Tibial artery (tissue), 4 donors: Measurements from ENCODE around the gene C14orf39.

Source experiments
- DNase-seq, 2 donors: peaks; one replicate each; pipeline ENCODE4 v3.0.0-alpha.2; 2019
- H3K27ac ChIP-seq, 2 donors: fragments of 200-600 bp; sonication (generic) in 1 of 2; 1 replicate in 1 of 2; 2 replicates in 1 of 2; pipeline ENCODE4 v1.5.1; 2018 to 2019; ENCODE audit warnings: mild to moderate bottlenecking in 1 of 2
- H3K27me3 ChIP-seq, 2 donors: fragments of 200-600 bp; sonication (generic) in 1 of 2; one replicate each; pipeline versions ENCODE4 v1.5.1 to v1.6.0; 2016 to 2019
- H3K36me3 ChIP-seq, 3 donors: fragments of 200-600 bp; sonication (generic) in 2 of 3; one replicate each; pipeline ENCODE4 v1.5.1; 2016 to 2019; ENCODE audit warnings: mild to moderate bottlenecking in 2 of 3
- H3K4me1 ChIP-seq, 4 donors: fragments of 200-600 bp; sonication (generic) in 2 of 4; 1 replicate in 3 of 4; 2 replicates in 1 of 4; pipeline ENCODE4 v1.5.1; 2016 to 2019
- H3K4me3 ChIP-seq, 2 donors: fragments of 200-600 bp; sonication (generic) in 1 of 2; 1 replicate in 1 of 2; 2 replicates in 1 of 2; pipeline ENCODE4 v1.5.1; 2018 to 2019; ENCODE audit warnings: mild to moderate bottlenecking in 2 of 2
- H3K9me3 ChIP-seq, 3 donors: fragments of 200-600 bp; sonication (generic) in 1 of 3; one replicate each; pipeline ENCODE4 v1.5.1; 2016 to 2019
- CTCF ChIP-seq, 2 experiments: fragments of 200-600 bp in 1 of 2; fragments of 450-650 bp in 1 of 2; IDR thresholded peaks; one replicate each; pipeline ENCODE4 v1.5.1; 2017 to 2019; ENCODE audit warnings: antibody characterized with exemption in 2 of 2, mild to moderate bottlenecking in 1 of 2, moderate library complexity in 1 of 2
- intact Hi-C: fragments of 100-400 bp; cut with DNase I; formaldehyde crosslinking; loops from one replicate; pipeline ENCODE4 v1.15.0; 2023; ENCODE audit warnings: low total_unique reads

C14orf39 gene

GRCh38 chr14:60505448-60505847, 19.6 kb upstream of the C14orf39 start:
- no peak overlapping the region for H3K27ac ChIP-seq
- no peak overlapping the region for H3K4me3 ChIP-seq
- no peaks in the 10 kb centered on the region for H3K36me3 ChIP-seq
- peaks cover 0 to 33% (median 22%) of the 10 kb centered on the region in 4 donors for H3K4me1 ChIP-seq
- TF ChIP-seq CTCF (IDR thresholded peaks at IDR 0.05): no peak
- no peak for DNase-seq
- peaks cover 0 to 76% of the 10 kb centered on the region in 2 donors for H3K27me3 ChIP-seq
- intact Hi-C loops: no loop called here
- no peaks in the 10 kb centered on the region for H3K9me3 ChIP-seq

GRCh38 chr14:60502541-60502940, 16.7 kb upstream of the C14orf39 start:
- no peak for DNase-seq
- peaks cover 0 to 51% of the 10 kb centered on the region in 2 donors for H3K27me3 ChIP-seq
- H3K9me3 ChIP-seq: no peaks in the 10 kb centered on the region
- H3K4me1 ChIP-seq: peaks cover 0 to 11% (median 3%) of the 10 kb centered on the region in 4 donors
- no peak for TF ChIP-seq CTCF (IDR thresholded peaks at IDR 0.05)
- no peak overlapping the region for H3K4me3 ChIP-seq
- intact Hi-C loops: no loop called here
- H3K27ac ChIP-seq: no peak overlapping the region
- H3K36me3 ChIP-seq: no peaks in the 10 kb centered on the region

GRCh38 chr14:60495946-60496345, 10.1 kb upstream of the C14orf39 start:
- no peak overlapping the region for H3K27ac ChIP-seq
- peaks cover 0 to 10% of the 10 kb centered on the region in 2 donors for H3K27me3 ChIP-seq
- intact Hi-C loops: no loop called here
- no peak overlapping the region for H3K4me3 ChIP-seq
- no peak for DNase-seq
- no peak for TF ChIP-seq CTCF (IDR thresholded peaks at IDR 0.05)
- H3K9me3 ChIP-seq: no peaks in the 10 kb centered on the region
- H3K4me1 ChIP-seq: no peaks in the 10 kb centered on the region
- H3K36me3 ChIP-seq: no peaks in the 10 kb centered on the region

- intact Hi-C loops: no loop called here
- peaks cover 0 to under 1% (median 0%) of the 10 kb centered on the region in 3 donors for H3K9me3 ChIP-seq
- peaks cover 0 to 9% (median 4%) of the 10 kb centered on the region in 4 donors for H3K4me1 ChIP-seq
- H3K27me3 ChIP-seq: peaks cover 0 to 26% of the 10 kb centered on the region in 2 donors
- no peak for TF ChIP-seq CTCF (IDR thresholded peaks at IDR 0.05)
- DNase-seq: no peak
- H3K36me3 ChIP-seq: no peaks in the 10 kb centered on the region
- no peak overlapping the region for H3K4me3 ChIP-seq
- H3K27ac ChIP-seq: no peak overlapping the region
Observed at GRCh38 chr14:60490270-60490669, 4.4 kb upstream of the C14orf39 start.

- no peak overlapping the region for H3K4me3 ChIP-seq
- H3K4me1 ChIP-seq: peaks cover 0 to 10% (median 4%) of the 10 kb centered on the region in 4 donors
- DNase-seq: no peak
- no peak overlapping the region for H3K27ac ChIP-seq
- intact Hi-C loops: no loop called here
- peaks cover 0 to 29% of the 10 kb centered on the region in 2 donors for H3K27me3 ChIP-seq
- no peak for TF ChIP-seq CTCF (IDR thresholded peaks at IDR 0.05)
- no peaks in the 10 kb centered on the region for H3K36me3 ChIP-seq
- peaks cover 0 to 5% (median 0%) of the 10 kb centered on the region in 3 donors for H3K9me3 ChIP-seq
Observed at GRCh38 chr14:60488175-60488574, 2.3 kb upstream of the C14orf39 start.

GRCh38 chr14:60487211-60487610, 1.3 kb upstream of the C14orf39 start:
- no peak for TF ChIP-seq CTCF (IDR thresholded peaks at IDR 0.05)
- intact Hi-C loops: no loop called here

More at GRCh38 chr14:60487211-60487610, 1.3 kb upstream of the C14orf39 start:
- Histone ChIP-seq H3K27ac (no peak overlapping the region), H3K4me1 (peaks cover 0 to 10% (median 4%) of the 10 kb centered on the region in 4 donors), H3K9me3 (peaks cover 0 to 5% (median 0%) of the 10 kb centered on the region in 3 donors), H3K36me3 (no peaks in the 10 kb centered on the region), H3K27me3 (peaks cover 0 to 29% of the 10 kb centered on the region in 2 donors), H3K4me3 (no peak overlapping the region)
- DNase-seq: no peak
